ELF-1 (cell line): Measurements from ENCODE around the gene VPS26A.

Source experiments
- DNase-seq: peaks from one replicate; pipeline ENCODE4 v3.0.0-alpha.2; 2016; ENCODE audit warnings: low read depth, low spot score

Gene VPS26A

GRCh38 chr10:69220507-69220906 is 96.5 kb downstream of the VPS26A start:
- DNase-seq: no peak
